ENCODE results near the gene BAIAP3.
"Not testable (repeated sequence)": the region's sequence is repeated elsewhere in the genome, so short reads cannot be mapped to it uniquely, and the experiment has no call there.

DNA sequence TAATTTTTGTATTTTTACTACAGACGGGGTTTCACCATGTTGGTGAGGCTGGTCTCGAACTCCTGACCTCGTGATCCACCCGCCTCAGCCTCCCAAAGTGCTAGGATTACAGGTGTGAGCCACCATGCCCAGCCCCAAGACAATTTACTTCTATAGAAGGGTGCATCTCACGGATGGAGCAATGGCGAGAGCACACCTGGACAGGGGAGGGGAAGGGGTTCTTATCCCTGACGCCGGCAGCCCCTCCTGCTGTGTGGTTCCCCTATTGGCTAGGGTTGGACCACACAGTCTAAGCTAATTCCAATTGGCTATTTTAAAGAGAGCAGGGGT is 36.8 kb upstream of the BAIAP3 start:
- TF ChIP-seq, protein P1, sequence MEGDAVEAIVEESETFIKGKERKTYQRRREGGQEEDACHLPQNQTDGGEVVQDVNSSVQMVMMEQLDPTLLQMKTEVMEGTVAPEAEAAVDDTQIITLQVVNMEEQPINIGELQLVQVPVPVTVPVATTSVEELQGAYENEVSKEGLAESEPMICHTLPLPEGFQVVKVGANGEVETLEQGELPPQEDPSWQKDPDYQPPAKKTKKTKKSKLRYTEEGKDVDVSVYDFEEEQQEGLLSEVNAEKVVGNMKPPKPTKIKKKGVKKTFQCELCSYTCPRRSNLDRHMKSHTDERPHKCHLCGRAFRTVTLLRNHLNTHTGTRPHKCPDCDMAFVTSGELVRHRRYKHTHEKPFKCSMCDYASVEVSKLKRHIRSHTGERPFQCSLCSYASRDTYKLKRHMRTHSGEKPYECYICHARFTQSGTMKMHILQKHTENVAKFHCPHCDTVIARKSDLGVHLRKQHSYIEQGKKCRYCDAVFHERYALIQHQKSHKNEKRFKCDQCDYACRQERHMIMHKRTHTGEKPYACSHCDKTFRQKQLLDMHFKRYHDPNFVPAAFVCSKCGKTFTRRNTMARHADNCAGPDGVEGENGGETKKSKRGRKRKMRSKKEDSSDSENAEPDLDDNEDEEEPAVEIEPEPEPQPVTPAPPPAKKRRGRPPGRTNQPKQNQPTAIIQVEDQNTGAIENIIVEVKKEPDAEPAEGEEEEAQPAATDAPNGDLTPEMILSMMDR (conservative IDR thresholded peaks at IDR 0.05; ENCODE audit: low read depth in 2 of 2), result not testable (repeated sequence)
- TF ChIP-seq POLR2AphosphoS5 (IDR thresholded peaks at IDR 0.05; ENCODE audit: low read depth); CREB1 (CRISPR knock-in tag; IDR thresholded peaks at IDR 0.05; ENCODE audit: low read depth); EZH2phosphoT487 (IDR thresholded peaks at IDR 0.05; ENCODE audit: unreplicated experiment); REST (IDR thresholded peaks at IDR 0.05; ENCODE audit: unreplicated experiment); STAT1 (IDR thresholded peaks at IDR 0.05; ENCODE audit: unreplicated experiment); EZH2 (IDR thresholded peaks at IDR 0.05; ENCODE audit: low read depth, unreplicated experiment); JUNB (IDR thresholded peaks at IDR 0.05; ENCODE audit: unreplicated experiment); ZNF331 (CRISPR knock-in tag; IDR thresholded peaks at IDR 0.05; ENCODE audit: low read depth); ZNF114 (CRISPR knock-in tag; IDR thresholded peaks at IDR 0.05): not testable (repeated sequence)
- TF ChIP-seq, protein P2, sequence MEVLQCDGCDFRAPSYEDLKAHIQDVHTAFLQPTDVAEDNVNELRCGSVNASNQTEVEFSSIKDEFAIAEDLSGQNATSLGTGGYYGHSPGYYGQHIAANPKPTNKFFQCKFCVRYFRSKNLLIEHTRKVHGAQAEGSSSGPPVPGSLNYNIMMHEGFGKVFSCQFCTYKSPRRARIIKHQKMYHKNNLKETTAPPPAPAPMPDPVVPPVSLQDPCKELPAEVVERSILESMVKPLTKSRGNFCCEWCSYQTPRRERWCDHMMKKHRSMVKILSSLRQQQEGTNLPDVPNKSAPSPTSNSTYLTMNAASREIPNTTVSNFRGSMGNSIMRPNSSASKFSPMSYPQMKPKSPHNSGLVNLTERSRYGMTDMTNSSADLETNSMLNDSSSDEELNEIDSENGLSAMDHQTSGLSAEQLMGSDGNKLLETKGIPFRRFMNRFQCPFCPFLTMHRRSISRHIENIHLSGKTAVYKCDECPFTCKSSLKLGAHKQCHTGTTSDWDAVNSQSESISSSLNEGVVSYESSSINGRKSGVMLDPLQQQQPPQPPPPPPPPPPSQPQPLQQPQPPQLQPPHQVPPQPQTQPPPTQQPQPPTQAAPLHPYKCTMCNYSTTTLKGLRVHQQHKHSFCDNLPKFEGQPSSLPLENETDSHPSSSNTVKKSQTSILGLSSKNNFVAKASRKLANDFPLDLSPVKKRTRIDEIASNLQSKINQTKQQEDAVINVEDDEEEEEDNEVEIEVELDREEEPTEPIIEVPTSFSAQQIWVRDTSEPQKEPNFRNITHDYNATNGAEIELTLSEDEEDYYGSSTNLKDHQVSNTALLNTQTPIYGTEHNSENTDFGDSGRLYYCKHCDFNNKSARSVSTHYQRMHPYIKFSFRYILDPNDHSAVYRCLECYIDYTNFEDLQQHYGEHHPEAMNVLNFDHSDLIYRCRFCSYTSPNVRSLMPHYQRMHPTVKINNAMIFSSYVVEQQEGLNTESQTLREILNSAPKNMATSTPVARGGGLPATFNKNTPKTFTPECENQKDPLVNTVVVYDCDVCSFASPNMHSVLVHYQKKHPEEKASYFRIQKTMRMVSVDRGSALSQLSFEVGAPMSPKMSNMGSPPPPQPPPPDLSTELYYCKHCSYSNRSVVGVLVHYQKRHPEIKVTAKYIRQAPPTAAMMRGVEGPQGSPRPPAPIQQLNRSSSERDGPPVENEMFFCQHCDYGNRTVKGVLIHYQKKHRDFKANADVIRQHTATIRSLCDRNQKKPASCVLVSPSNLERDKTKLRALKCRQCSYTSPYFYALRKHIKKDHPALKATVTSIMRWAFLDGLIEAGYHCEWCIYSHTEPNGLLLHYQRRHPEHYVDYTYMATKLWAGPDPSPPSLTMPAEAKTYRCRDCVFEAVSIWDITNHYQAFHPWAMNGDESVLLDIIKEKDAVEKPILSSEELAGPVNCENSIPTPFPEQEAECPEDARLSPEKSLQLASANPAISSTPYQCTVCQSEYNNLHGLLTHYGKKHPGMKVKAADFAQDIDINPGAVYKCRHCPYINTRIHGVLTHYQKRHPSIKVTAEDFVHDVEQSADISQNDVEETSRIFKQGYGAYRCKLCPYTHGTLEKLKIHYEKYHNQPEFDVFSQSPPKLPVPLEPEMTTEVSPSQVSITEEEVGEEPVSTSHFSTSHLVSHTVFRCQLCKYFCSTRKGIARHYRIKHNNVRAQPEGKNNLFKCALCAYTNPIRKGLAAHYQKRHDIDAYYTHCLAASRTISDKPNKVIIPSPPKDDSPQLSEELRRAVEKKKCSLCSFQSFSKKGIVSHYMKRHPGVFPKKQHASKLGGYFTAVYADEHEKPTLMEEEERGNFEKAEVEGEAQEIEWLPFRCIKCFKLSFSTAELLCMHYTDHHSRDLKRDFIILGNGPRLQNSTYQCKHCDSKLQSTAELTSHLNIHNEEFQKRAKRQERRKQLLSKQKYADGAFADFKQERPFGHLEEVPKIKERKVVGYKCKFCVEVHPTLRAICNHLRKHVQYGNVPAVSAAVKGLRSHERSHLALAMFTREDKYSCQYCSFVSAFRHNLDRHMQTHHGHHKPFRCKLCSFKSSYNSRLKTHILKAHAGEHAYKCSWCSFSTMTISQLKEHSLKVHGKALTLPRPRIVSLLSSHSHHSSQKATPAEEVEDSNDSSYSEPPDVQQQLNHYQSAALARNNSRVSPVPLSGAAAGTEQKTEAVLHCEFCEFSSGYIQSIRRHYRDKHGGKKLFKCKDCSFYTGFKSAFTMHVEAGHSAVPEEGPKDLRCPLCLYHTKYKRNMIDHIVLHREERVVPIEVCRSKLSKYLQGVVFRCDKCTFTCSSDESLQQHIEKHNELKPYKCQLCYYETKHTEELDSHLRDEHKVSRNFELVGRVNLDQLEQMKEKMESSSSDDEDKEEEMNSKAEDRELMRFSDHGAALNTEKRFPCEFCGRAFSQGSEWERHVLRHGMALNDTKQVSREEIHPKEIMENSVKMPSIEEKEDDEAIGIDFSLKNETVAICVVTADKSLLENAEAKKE (CRISPR knock-in tag; IDR thresholded peaks at IDR 0.05), result not testable (repeated sequence)

All from GM23338 (cell line).